Psoas muscle (tissue), 8 donors: Measurements from ENCODE around the gene BMP5. TPM values are rescaled to one million over a fixed set of nuclear protein-coding genes. Genes with fewer than 3 reads are reported as not detected.

Experiments
- ATAC-seq, 4 donors: fragments of 200-7000 bp; cut with Tn5 transposase; one replicate each; pipeline ENCODE4 v1.9.1; 2020; ENCODE audit warnings: moderate library complexity in 3 of 4, mild to moderate bottlenecking in 2 of 4
- DNase-seq, 2 donors: peaks; one replicate each; pipeline ENCODE4 v3.0.0-alpha.2; 2020
- H3K27ac ChIP-seq: fragments of 200-600 bp; one replicate; pipeline ENCODE4 v1.8.0; 2022
- H3K27me3 ChIP-seq, 3 donors: fragments of 200-600 bp in 1 of 3; one replicate each; pipeline versions ENCODE4 v1.6.1 to v1.8.0; 2013 to 2022; ENCODE audit warnings: low read length in 2 of 3, mild to moderate bottlenecking in 2 of 3, moderate library complexity in 1 of 3; ENCODE audit not compliant: insufficient read depth in 3 of 3
- H3K36me3 ChIP-seq, 2 donors: fragments of 200-600 bp in 1 of 2; one replicate each; pipeline versions ENCODE4 v1.6.1 to v1.8.0; 2013 to 2022; ENCODE audit warnings: low read depth in 1 of 2, mild to moderate bottlenecking in 1 of 2, moderate library complexity in 1 of 2; ENCODE audit not compliant: insufficient read depth in 1 of 2
- H3K4me1 ChIP-seq: fragments of 200-600 bp; one replicate; pipeline ENCODE4 v1.8.0; 2022
- H3K4me3 ChIP-seq: fragments of 200-600 bp; one replicate; pipeline ENCODE4 v1.8.0; 2022; ENCODE audit warnings: mild to moderate bottlenecking
- H3K9me3 ChIP-seq: fragments of 200-600 bp; one replicate; pipeline ENCODE4 v1.8.0; 2022
- WGBS, 3 donors: extraction: QIAGEN DNeasy Blood & Tissue Kit; methylation state at CpG; one replicate each; pipeline versions ENCODE4 v1.1.6 to v1.1.7; 2013; 5-methylcytosine and 5-hydroxymethylcytosine counted together
- intact Hi-C, 2 donors: fragments of 100-400 bp; cut with DNase I; formaldehyde crosslinking; loops; one replicate each; pipeline versions ENCODE4 v1.11.0 to v1.14.2; 2022
- polyA plus RNA-seq, 3 donors: library from polyadenylated mRNA; stranded (reverse); fragments of 200-250 nt; gene quantifications; one replicate each; pipeline ENCODE4 v1.2.3, GENCODE V29; 2013
- total RNA-seq, 4 donors: library from RNA; stranded (reverse); fragmentation: NEBNext Ultra II Directional in 2 of 4; extraction: Animal tissue kit (Norgen Biotek cat#: 25700) in 2 of 4; gene quantifications; one replicate each; pipeline versions ENCODE4 v1.2.1 to v1.2.4, GENCODE V29; 2021 to 2023
- TF ChIP-seq, protein P1 (sequence below): fragments of 200-600 bp; IDR thresholded peaks from one replicate; pipeline ENCODE4 v1.8.0; 2022; ENCODE audit warnings: antibody characterized with exemption
- donor health status: healthy with polysubstance abuse.
- donor health status: DM: no; HTN: no; CAD: no; lungs with moderate emphysema.
- donor health status: Bipolar disorder and iron deficiency.
- donor health status: healthy.
- donor health status: DM: yes; HTN: yes; CAD: no.
- donor health status: DM: no; HTN: no; CAD: no.
- donor health status: DM: no; HTN: no; CAD: no.
- donor health status: DM: yes; HTN: yes; CAD: no.

The BMP5 gene
- total and polyA plus RNA-seq, 7 donors: 0.76 to 3.5 (median 1.5) TPM

DNA sequence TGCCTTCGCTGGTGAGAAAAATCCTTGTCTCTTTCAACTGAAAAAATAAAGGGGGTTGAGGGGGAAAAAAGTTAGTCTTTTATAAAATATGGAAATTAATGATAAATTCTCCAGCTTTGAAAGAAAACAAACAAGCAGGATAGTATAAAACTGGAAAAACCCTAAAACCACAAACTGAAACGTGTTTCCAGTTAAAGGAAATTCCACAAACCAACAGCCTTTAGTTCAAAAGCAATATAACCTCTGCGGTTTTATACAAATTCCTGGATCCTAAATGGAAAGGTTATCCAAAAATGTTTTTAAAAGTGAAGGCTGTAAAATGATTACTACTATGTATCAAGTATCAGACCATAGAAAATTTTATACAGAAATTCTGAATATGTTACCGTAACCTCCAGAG lies 55.6 kb downstream of the BMP5 start:
- 55 to 61% (median 56%) methylated on average over 4 of the region's 4 CpGs for WGBS, 3 donors
- TF ChIP-seq, protein P1, sequence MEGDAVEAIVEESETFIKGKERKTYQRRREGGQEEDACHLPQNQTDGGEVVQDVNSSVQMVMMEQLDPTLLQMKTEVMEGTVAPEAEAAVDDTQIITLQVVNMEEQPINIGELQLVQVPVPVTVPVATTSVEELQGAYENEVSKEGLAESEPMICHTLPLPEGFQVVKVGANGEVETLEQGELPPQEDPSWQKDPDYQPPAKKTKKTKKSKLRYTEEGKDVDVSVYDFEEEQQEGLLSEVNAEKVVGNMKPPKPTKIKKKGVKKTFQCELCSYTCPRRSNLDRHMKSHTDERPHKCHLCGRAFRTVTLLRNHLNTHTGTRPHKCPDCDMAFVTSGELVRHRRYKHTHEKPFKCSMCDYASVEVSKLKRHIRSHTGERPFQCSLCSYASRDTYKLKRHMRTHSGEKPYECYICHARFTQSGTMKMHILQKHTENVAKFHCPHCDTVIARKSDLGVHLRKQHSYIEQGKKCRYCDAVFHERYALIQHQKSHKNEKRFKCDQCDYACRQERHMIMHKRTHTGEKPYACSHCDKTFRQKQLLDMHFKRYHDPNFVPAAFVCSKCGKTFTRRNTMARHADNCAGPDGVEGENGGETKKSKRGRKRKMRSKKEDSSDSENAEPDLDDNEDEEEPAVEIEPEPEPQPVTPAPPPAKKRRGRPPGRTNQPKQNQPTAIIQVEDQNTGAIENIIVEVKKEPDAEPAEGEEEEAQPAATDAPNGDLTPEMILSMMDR: no peak
- no peak overlapping the region for H3K4me3 ChIP-seq
- intact Hi-C loops: no loop called here
- H3K4me1 ChIP-seq: no peaks in the 10 kb centered on the region
- H3K27ac ChIP-seq: no peak overlapping the region
- DNase-seq (no peak), ATAC-seq (no peak)
- H3K36me3 ChIP-seq: no peaks in the 10 kb centered on the region
- no peaks in the 10 kb centered on the region for H3K27me3 ChIP-seq
- no peaks in the 10 kb centered on the region for H3K9me3 ChIP-seq

DNA sequence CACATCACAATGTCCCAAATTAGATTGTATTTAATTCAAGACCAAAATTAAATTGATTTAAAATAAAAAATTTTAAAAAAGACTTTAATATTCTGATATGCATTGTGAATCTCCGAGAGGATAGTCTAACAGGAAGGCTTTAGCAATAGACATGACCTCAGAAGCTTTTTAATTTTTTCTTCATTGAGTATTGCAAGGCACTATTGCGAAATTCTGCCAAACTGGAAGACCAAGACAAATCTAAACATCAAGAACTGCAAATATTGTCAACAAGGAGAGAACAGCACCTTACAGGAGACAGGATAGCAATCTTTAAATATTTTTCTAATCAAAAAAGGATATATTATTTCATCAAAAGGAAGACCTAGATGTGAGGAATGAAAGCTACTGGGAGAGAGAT lies 56.9 kb downstream of the BMP5 start:
- no peak for DNase-seq
- TF ChIP-seq, protein P1: no peak
- Histone ChIP-seq H3K4me3 (no peak overlapping the region), H3K4me1 (no peaks in the 10 kb centered on the region), H3K27ac (no peak overlapping the region), H3K27me3 (no peaks in the 10 kb centered on the region), H3K36me3 (no peaks in the 10 kb centered on the region), H3K9me3 (no peaks in the 10 kb centered on the region)
- no peak for ATAC-seq
- intact Hi-C loops: no loop called here
- WGBS, 3 donors: 57 to 67% (median 62%) methylated on average over 2 of the region's 2 CpGs

- no peak overlapping the region for H3K27ac ChIP-seq
- 76 to 82% (median 81%) methylated on average over 1 of the region's 1 CpG for WGBS, 3 donors
- H3K4me1 ChIP-seq: no peaks in the 10 kb centered on the region
- TF ChIP-seq, protein P1: no peak
- DNase-seq (no peak), ATAC-seq (no peak)
- H3K27me3 ChIP-seq: no peaks in the 10 kb centered on the region
- H3K9me3 ChIP-seq: no peaks in the 10 kb centered on the region
- intact Hi-C loops: no loop called here
- H3K36me3 ChIP-seq: no peaks in the 10 kb centered on the region
- H3K4me3 ChIP-seq: no peak overlapping the region
Measured at GRCh38 chr6:55812509-55812908, 62.9 kb downstream of the BMP5 start.

GRCh38 chr6:55811074-55811473 lies 64.3 kb downstream of the BMP5 start:
- intact Hi-C loops: no loop called here

DNA sequence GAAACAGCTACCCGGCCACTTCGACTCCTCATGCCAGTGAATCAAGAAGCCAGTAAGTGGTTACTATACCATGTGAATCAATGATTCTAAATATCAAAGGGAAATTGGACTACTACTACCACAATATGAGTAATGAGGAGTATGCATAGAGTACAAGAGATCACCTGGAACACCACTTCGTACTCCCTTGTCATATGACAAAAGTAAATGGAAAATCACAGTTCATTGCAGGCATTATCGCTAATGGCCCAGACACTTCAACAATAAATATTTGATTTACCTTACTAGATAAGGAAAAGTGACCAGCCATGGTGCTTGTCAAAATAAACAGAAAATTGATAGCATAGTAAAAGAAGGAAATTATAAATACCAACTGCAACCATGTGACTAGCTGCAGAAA lies 73.1 kb downstream of the BMP5 start:
- 95% methylated on average over 4 of the region's 4 CpGs for WGBS, 3 donors

More at GRCh38 chr6:55811074-55811473, 64.3 kb downstream of the BMP5 start:
- H3K27ac ChIP-seq: no peak overlapping the region
- no peaks in the 10 kb centered on the region for H3K9me3 ChIP-seq
- WGBS, 3 donors: 80 to 83% (median 81%) methylated on average over 3 of the region's 3 CpGs
- TF ChIP-seq, protein P1: no peak
- ATAC-seq: no peak
- H3K27me3 ChIP-seq: no peaks in the 10 kb centered on the region
- DNase-seq: no peak
- H3K36me3 ChIP-seq: no peaks in the 10 kb centered on the region
- H3K4me1 ChIP-seq: no peaks in the 10 kb centered on the region
- H3K4me3 ChIP-seq: no peak overlapping the region

More for the DNA sequence above, 73.1 kb downstream of the BMP5 start:
- Histone ChIP-seq H3K27ac (no peak overlapping the region), H3K9me3 (no peaks in the 10 kb centered on the region), H3K27me3 (no peaks in the 10 kb centered on the region), H3K4me3 (no peak overlapping the region), H3K36me3 (no peaks in the 10 kb centered on the region), H3K4me1 (no peaks in the 10 kb centered on the region)
- DNase-seq (no peak), ATAC-seq (no peak)
- TF ChIP-seq, protein P1: no peak
- intact Hi-C loops: no loop called here
